ENCODE results near the gene STRIP2. TPM values are rescaled to one million over a fixed set of nuclear protein-coding genes. Genes with fewer than 3 reads are reported as not detected.
A peak's percentile ranks its signal among the peaks of the same experiment; 100 is the strongest.

Gene STRIP2
- total and polyA plus RNA-seq, 11 donors, result 7.6 to 43.7 (median 18.2) TPM

GRCh38 chr7:129450295-129450694, 16.1 kb downstream of the STRIP2 start:
- Histone ChIP-seq H3K4me1 (peaks cover 0 to 18% (median 0%) of the 10 kb centered on the region in 12 donors), H3K4me3 (no peak overlapping the region), H3K9me3 (peaks cover 0 to 19% (median 4%) of the 10 kb centered on the region in 12 donors), H3K27me3 (no peaks in the 10 kb centered on the region), H3K36me3 (peaks cover 0 to 18% (median 0%) of the 10 kb centered on the region in 9 donors), H3K27ac (no peak overlapping the region)
- TF ChIP-seq, protein P1, sequence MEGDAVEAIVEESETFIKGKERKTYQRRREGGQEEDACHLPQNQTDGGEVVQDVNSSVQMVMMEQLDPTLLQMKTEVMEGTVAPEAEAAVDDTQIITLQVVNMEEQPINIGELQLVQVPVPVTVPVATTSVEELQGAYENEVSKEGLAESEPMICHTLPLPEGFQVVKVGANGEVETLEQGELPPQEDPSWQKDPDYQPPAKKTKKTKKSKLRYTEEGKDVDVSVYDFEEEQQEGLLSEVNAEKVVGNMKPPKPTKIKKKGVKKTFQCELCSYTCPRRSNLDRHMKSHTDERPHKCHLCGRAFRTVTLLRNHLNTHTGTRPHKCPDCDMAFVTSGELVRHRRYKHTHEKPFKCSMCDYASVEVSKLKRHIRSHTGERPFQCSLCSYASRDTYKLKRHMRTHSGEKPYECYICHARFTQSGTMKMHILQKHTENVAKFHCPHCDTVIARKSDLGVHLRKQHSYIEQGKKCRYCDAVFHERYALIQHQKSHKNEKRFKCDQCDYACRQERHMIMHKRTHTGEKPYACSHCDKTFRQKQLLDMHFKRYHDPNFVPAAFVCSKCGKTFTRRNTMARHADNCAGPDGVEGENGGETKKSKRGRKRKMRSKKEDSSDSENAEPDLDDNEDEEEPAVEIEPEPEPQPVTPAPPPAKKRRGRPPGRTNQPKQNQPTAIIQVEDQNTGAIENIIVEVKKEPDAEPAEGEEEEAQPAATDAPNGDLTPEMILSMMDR (IDR thresholded peaks at IDR 0.05), result no peak
- TF ChIP-seq POLR2A (IDR thresholded peaks at IDR 0.05), result no peak
- no peak for ATAC-seq
- intact Hi-C loops (cut with DNase I), result no loop called here
- no peak for DNase-seq

GRCh38 chr7:129452589-129453231, 18.5 kb downstream of the STRIP2 start:
- Histone ChIP-seq H3K27ac (peak overlapping the region in 2 of 12 donors; percentile 32 to 55), H3K9me3 (peaks cover 0 to 19% (median 4%) of the 10 kb centered on the region in 12 donors), H3K4me1 (peaks cover 0 to 18% (median 0%) of the 10 kb centered on the region in 12 donors), H3K36me3 (peaks cover 0 to 38% (median 4%) of the 10 kb centered on the region in 9 donors), H3K27me3 (no peaks in the 10 kb centered on the region), H3K4me3 (no peak overlapping the region)
- TF ChIP-seq POLR2A (IDR thresholded peaks at IDR 0.05), result no peak
- TF ChIP-seq, protein P1 (IDR thresholded peaks at IDR 0.05), result no peak
- WGBS, 4 donors, result 92 to 97% (median 95%) methylated on average over 2 of the region's 2 CpGs
- DNase-seq, result no peak
- intact Hi-C loops (cut with DNase I), result no loop called here
- ATAC-seq, result no peak

GRCh38 chr7:129453510-129454248, 19.4 kb downstream of the STRIP2 start:
- Histone ChIP-seq H3K27me3 (no peaks in the 10 kb centered on the region), H3K4me1 (peaks cover 0 to 18% (median 0%) of the 10 kb centered on the region in 12 donors), H3K4me3 (no peak overlapping the region), H3K27ac (peak overlapping the region in 9 of 12 donors; percentile 14 to 59 (median 35)), H3K36me3 (peaks cover 0 to 43% (median 5%) of the 10 kb centered on the region in 9 donors), H3K9me3 (peaks cover 0 to 13% (median 2%) of the 10 kb centered on the region in 12 donors)
- 38 to 62% (median 48%) methylated on average over 1 of the region's 1 CpG for WGBS, 4 donors
- peak; percentile 37 to 88 (median 81) for ATAC-seq
- TF ChIP-seq, protein P1 (IDR thresholded peaks at IDR 0.05), result no peak
- no peak for TF ChIP-seq POLR2A (IDR thresholded peaks at IDR 0.05)
- peak in 1 of 5 donors; percentile 48 for DNase-seq
- intact Hi-C loops (cut with DNase I), result no loop called here

DNA sequence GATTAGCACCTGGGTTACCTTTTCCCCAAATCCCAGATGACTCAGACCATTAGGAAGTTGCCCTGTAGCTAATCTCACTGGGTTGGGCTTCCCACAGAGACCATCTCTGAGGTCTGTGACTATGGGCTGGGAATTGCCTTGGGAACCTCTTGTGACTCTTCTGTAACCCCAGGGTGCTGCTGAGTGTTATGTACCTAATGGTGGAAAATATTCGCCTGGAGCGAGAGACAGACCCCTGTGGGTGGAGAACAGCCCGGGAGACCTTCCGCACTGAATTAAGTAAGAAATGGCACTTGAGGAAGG, 20.0 kb downstream of the STRIP2 start:
- Histone ChIP-seq H3K36me3 (peaks cover 0 to 43% (median 5%) of the 10 kb centered on the region in 9 donors), H3K9me3 (peaks cover 0 to 8% (median 0%) of the 10 kb centered on the region in 12 donors), H3K4me3 (no peak overlapping the region), H3K4me1 (peaks cover 0 to 18% (median 0%) of the 10 kb centered on the region in 12 donors), H3K27ac (peak overlapping the region in 8 of 12 donors; percentile 14 to 59 (median 38)), H3K27me3 (no peaks in the 10 kb centered on the region)
- no peak for TF ChIP-seq POLR2A (IDR thresholded peaks at IDR 0.05)
- TF ChIP-seq, protein P1 (IDR thresholded peaks at IDR 0.05), result no peak
- DNase-seq (no peak), ATAC-seq (peak in 3 of 4 donors; percentile 11 to 25 (median 21))
- WGBS, 4 donors, result 55 to 83% (median 71%) methylated on average over 4 of the region's 4 CpGs
- intact Hi-C loops (cut with DNase I), result no loop called here
